Measurements from ENCODE around the gene IFITM1.

The IFITM1 gene

DNA sequence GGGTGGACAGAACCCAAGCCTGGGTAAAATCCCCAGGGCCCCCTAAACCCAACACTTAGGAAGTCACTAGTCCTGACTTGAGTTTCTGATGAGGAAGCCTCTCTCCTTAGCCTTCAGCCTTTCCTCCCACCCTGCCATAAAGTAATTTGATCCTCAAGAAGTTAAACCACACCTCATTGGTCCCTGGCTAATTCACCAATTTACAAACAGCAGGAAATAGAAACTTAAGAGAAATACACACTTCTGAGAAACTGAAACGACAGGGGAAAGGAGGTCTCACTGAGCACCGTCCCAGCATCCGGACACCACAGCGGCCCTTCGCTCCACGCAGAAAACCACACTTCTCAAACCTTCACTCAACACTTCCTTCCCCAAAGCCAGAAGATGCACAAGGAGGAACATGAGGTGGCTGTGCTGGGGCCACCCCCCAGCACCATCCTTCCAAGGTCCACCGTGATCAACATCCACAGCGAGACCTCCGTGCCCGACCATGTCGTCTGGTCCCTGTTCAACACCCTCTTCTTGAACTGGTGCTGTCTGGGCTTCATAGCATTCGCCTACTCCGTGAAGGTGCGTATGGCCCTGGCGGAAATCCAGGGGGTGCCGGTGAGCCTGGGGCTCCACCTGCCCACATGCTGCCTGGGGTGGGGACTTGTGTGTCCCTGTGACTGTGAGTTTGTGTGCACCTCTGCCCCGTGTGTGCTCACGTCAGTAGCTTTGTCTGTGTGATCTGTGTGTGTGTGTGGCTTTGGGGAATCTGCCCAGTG is at the start of gene IFITM1:
TSS of gene IFITM1 (plus strand) at position 254 of the 767 bp plus-strand sequence. CDS start at position 385, 131 bp downstream.
- peak; percentile 75 for DNase-seq

DNA sequence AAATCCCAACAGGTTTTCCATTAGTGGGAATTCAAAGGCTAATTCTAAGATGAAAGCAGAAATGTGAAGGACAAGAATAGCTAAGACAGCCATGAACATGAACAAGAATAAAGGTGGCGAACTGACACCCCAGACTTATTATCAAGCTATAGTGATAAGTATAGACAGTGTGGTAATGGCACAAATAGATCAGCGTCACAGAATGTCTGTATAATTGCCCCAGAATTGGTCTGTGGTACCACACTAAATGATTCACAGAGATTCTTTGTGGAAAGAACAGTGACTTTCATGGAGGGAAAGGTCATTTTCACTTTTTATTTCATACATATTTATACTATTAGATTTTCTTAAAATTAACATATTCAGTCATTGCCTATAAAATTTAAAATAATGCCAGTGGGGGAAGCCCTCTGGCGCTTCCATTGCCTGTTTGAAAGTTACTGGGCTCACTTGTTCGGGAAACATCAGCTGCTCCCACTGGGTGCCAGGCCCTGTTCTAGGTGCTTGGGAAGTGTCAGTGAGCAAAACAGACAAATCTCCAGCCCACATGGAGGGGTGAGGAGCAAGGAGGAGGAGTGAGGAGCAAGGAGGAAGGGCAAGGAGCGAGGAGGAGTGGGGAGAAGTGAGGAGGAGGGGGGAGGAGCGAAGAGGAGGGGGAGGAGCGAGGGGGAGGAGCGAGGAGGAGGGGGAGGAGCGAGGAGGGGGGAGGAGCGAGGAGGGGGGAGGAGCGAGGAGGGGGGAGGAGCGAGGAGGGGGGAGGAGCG is 47.0 kb upstream of the IFITM1 start:
- DNase-seq, result peak; percentile 43

DNA sequence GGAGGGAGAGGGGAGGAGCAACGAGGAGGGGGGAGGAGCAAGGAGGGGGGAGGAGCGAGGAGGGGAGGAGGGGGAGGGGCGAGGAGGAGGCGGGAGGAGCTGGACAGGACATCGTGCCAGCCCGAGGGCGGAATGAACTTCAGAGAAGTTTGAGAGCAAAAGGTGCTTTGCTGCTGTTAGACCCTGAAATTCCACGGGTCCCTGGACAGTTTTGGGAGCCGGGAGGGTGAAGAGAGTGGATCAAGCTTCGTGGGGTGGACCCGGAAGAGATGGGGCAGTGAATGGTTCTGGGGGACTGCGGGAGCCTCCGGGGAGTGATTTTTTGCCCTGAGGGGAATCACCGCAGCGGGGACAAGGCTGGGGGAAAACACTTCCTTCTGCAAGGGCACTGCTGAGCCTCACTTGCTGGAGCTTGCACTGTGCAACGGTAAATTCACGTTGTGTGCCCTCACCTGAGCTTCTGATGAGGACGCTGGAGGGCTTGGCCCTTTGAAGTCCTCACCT is 46.3 kb upstream of the IFITM1 start:
- DNase-seq, result peak; percentile 59

DNA sequence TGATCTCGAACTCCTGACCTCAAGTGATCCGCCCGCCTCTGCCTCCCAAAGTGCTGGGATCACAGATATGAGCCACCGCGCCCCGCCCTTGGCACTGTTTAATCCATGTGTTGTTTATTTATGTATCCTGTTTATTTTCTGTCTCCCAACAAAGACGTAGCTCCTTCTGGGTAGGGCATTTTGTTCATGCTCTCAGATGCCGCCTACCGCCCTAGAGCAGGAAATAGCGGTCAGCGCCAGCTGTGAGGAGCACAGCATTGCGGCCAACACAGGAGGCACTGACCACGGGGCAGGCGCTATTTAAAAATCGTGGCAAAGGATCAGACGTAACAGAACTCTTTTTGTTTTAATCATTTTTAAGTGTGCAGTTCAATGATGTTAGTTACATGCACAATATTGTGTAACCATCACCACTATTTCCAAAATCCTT is 45.1 kb upstream of the IFITM1 start:
- DNase-seq, result peak; percentile 69

DNA sequence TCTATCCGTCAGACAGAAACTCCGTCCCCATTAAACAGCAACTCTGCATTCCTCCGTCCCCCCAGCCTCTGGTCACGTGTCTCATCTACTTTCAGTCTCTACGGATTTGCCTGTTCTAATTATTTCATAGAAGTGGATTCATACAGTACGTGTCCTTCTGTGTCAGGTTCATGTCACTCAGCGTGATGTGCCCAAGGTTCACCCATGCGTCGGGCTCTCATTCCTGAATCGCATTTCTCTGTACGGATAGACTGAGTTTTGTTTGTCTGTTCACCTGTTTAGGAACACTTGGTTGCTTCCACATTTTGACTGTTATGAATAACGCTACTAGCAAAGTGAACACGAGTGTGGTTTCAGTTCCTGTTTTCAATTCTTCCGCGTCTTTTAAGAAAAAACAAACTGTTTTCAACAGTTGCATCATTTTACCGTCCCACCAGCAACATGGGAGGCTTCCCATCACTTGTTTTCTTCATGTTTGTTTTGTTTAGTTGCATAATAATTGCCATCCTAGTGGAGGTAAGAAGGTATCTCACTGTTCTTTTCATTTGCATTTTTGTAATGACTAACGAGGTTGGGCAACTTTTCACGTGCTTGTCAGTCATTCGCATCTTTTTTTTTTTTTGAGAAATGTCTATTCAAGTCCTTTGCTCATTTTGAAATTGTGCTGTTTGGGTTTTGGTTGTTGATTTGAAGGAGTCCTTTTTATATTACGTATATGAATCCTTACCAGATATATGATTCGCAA is 44.5 kb upstream of the IFITM1 start:
- DNase-seq, result peak; percentile 80

DNA sequence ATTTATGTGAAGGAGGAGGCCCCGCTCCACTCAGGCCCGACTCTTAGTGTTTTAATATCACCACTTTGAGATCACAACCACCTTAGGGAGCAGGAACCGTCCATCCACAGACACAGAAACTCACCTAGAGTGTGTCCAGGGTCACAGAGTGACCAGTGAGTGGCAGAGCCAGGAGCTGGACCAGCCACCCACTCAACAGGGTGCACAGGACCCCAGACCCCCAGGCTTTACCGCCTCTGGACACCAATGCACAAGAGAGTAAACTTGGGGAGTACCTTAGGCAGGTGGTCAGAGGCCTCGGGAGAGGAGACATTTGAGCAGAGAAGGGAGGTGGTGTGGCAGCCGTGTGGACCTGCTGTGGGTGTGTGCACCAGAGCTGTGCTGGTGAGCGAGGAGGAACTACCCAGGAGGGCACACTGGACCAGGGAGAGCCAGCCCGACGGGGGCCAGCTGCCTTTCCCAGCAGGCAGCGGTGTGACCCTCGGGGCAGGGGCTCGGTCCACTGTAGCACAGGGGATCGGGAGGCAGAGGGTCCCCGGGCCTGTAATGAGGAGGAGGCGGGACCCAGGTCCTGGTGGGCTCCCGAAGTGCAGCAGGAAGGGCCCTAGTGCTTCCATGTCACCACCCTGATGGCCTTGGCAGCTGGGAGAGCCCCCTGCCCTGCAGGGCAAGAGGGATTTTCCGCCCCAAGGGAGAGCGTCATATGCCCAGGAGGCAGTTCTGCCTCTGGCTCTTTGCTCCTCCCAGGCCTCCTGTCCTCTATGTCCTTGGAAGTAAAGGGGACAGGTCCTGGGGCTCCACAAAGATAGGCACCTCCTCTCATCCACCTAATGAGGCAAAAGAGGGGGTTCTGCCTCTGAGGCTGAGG is 43.2 kb upstream of the IFITM1 start:
- no peak for DNase-seq

DNA sequence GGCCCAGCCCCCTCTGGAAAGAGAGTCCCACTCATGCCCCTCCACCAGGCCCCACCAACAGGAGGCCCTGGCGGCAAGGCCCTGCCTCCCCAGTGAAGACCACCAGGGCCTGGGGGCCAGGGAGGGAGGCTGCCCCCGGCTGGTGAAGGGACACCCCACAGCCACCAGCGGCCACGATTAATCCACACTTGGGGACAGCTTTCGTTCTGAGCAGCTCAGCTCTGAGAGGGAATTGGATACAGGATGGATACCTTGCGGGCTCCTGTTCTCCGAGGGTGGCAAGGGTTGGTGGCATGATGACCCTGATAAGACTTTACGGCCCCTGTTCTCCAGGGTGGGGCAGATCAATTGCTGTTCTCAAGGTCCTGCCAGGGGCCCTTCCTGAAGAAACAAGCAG is 42.5 kb upstream of the IFITM1 start:
- no peak for DNase-seq

DNA sequence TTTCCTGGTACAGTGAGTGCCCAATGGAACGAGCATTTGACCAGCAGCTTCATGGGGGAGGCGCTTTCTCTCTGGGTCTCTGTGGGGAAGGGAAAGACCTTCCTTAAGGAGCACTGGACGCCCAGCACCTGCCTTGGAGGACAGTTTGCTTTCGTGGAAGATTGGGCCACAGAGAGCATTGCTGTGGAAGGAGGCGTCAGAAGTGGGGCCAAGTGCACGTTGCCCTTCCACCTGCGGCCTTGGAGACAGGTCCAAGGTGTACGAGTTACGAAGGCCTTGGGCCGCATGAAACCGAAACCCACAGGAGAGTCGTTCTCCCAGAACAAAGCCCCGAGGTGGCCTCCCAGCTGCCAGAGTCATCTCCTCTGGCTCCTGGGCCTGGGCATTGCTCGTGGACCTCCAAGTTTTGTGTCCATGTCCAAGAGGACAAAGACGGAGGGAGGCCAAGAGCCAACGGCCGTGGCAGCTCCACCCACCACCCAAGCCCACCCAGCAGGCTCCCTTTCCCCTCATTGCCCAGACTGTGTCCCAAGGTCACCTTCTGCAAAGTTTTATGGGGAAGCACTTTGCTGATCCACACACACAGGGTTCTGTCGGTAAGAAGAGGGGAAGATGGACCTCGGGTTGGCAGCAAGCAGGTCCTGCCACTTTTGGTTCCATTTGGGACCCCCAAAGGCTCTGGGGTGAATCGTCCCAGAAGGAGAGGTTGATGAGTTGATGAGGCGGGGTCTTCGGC is 41.5 kb upstream of the IFITM1 start:
- DNase-seq, result no peak

DNA sequence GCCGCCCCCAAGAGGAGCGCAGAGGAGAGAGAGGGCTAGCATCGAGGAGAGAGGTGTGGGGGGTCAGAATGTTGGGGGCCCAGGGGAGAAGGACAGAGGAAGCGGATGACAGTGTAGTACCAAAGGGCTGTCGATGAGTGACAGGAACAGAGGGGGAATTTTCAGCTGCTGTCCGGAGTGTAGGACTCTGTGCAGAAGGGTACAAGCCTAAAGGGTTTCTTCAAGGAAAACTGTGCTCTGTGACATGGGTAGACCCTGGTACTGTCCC is 41.0 kb upstream of the IFITM1 start:
- no peak for DNase-seq

DNA sequence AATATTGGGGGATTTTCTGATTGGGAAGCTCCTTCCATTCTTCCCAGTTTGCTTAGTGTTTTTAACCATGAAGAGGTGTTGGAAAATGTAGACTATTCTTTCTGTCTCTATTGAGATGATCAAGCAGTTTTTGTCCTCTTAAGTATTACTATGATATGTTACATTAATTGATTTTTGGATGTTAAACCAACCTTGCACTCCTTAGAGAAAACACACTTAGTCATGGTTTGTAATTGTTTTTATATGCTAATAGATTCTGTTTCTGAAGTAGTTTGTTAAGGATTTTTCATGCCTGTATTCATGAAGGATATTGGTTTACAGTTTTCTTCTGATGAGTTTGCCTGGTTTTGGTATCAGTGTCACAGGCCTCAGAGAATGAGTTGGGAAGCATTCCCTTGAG is 37.6 kb upstream of the IFITM1 start:
- no peak for DNase-seq

DNA sequence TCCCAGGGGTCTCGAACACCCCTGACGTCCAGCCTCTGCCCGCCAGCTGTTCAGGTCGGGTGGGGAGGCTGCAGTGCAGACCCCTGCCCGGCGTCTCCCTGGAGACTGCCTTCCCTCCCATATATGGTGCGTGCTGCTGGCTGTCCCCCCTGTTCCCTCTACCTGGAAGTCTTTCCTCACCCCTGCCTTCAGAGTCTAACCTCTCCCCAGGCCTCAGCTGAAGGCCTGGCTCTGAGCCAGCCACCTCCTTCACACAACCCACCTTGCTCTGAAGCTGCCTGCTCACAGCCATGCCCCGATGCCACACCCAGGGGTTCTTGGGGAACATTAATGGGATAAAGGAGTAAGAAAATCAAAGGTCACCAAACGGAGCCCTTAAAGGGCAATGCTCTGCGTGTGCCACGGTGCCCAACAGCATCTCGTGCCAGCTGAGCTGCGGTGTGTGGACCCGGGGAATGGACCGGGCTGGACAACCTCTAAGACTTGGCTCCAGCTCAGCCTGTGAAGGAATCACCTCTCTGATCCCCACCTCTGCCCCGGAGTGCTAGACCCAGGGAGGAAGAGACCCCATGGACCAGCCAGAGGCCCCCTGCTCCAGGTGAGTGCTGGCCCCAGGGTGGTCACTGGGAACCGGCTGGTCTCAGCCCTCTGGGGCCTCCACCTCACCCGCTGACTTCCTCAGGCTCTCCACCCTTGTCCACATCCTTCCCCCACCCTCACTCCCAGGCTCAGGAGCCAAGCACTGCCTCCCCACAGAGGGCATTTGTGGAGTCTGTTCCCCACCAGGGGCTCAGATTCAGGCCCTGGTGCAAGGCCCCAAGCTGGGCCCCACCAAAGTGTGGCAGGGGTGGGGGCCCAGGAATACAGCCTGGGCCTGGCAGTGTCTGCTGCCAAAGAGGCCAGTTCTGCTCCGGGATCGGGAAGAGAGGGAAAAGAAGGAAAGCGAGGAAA is 35.6 kb upstream of the IFITM1 start, which contains the start of gene NLRP6:
TSS of gene NLRP6 (plus strand) at position 407 of the 951 bp plus-strand sequence. CDS start at position 570, 163 bp downstream.
- no peak for DNase-seq

DNA sequence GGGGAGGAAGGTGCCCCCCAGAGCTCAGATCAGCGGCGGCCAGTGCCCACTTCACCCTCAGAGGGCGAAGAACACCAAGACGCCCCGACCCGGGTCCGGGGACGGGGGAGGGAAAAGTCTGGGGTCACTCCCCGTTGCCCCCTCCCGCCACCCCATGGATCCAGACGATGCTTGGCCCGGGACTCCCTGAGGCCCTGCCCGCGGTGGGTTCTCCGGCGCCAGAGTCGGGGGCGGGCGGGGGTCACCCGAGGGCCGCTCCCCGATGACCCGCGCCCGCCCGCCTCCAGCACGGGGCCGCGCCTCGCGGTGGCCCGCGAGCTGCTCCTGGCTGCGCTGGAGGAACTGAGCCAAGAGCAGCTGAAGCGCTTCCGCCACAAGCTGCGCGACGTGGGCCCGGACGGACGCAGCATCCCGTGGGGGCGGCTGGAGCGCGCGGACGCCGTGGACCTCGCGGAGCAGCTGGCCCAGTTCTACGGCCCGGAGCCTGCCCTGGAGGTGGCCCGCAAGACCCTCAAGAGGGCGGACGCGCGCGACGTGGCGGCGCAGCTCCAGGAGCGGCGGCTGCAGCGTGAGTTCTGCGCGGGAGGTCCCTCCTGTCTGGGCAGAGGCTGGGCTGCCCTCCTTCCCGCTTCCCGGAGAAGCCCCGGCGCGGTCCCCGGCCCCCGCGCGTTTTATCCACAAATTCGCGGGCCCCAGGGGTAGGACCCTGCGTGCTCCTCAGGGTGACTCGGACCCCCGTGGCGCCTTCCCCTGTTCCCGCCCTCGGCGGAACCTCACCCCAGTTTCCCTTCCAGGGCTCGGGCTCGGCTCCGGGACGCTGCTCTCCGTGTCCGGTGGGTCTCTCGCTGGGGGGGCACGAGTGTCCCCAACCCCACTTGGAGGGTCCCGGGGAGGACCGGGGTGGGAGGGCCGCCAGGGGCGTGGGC is 34.5 kb upstream of the IFITM1 start:
- no peak for DNase-seq

DNA sequence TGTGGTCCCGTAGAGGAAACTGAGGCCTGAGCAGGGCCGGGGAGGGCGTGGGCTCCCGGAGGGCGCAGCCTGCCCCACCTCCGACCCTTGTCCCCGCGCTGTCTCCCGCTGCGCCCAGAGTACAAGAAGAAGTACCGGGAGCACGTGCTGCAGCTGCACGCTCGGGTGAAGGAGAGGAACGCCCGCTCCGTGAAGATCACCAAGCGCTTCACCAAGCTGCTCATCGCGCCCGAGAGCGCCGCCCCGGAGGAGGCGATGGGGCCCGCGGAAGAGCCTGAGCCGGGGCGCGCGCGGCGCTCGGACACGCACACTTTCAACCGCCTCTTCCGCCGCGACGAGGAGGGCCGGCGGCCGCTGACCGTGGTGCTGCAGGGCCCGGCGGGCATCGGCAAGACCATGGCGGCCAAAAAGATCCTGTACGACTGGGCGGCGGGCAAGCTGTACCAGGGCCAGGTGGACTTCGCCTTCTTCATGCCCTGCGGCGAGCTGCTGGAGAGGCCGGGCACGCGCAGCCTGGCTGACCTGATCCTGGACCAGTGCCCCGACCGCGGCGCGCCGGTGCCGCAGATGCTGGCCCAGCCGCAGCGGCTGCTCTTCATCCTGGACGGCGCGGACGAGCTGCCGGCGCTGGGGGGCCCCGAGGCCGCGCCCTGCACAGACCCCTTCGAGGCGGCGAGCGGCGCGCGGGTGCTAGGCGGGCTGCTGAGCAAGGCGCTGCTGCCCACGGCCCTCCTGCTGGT is 33.7 kb upstream of the IFITM1 start:
- DNase-seq, result peak; percentile 53

DNA sequence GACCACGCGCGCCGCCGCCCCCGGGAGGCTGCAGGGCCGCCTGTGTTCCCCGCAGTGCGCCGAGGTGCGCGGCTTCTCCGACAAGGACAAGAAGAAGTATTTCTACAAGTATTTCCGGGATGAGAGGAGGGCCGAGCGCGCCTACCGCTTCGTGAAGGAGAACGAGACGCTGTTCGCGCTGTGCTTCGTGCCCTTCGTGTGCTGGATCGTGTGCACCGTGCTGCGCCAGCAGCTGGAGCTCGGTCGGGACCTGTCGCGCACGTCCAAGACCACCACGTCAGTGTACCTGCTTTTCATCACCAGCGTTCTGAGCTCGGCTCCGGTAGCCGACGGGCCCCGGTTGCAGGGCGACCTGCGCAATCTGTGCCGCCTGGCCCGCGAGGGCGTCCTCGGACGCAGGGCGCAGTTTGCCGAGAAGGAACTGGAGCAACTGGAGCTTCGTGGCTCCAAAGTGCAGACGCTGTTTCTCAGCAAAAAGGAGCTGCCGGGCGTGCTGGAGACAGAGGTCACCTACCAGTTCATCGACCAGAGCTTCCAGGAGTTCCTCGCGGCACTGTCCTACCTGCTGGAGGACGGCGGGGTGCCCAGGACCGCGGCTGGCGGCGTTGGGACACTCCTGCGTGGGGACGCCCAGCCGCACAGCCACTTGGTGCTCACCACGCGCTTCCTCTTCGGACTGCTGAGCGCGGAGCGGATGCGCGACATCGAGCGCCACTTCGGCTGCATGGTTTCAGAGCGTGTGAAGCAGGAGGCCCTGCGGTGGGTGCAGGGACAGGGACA is 32.9 kb upstream of the IFITM1 start:
- DNase-seq, result peak; percentile 41

DNA sequence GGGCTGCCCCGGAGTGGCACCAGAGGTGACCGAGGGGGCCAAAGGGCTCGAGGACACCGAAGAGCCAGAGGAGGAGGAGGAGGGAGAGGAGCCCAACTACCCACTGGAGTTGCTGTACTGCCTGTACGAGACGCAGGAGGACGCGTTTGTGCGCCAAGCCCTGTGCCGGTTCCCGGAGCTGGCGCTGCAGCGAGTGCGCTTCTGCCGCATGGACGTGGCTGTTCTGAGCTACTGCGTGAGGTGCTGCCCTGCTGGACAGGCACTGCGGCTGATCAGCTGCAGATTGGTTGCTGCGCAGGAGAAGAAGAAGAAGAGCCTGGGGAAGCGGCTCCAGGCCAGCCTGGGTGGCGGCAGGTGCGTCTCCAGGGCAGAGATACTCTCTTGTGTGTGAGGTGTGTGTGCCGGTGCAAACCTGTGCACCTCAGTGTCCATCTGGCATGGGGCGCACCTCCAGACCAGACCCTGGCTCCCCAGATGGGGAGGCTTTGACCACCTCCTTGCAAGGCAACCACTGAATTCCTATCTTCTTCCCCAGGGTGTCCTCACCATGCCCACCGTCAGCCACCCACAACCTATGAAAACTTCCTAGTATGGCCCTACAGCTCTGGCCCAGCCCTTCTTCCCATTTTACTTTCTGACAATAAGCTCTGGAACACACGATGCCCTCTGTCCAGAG is 32.2 kb upstream of the IFITM1 start:
- DNase-seq, result no peak

DNA sequence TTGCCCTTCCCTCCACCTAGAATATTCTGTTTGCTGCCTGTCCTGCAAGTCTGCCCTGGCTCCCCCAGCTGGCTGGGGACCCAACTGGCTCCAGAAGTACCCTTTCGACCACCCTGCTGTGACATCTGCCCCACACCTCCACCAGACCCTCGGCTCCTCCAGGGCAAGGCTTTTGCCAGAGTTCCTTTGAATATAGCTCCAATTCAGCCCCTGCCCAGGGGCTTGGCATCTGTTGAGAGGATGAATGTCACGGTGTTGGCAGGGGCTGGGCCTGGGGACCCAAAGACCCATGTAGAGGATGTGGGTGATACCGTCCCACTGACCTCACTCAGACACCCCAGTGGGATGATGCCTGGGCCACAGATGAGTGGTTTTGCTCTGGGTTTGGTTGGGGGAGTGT is 31.7 kb upstream of the IFITM1 start:
- no peak for DNase-seq

All from CD4-positive, alpha-beta T cell treated with Interleukin-10 for 1 hour (primary cell).